Effector memory CD8-positive, alpha-beta T cell (primary cell): ENCODE results near the gene PIP5K1B.

Experiments used
- ATAC-seq: fragments of 150-1000 bp; cut with Tn5 transposase; replicated peaks from 2 replicates; pipeline ENCODE4 v1.10.0; 2021; ENCODE audit warnings: mild to moderate bottlenecking, moderate library complexity
- DNase-seq, 3 experiments: peaks; one replicate each; pipeline ENCODE4 v3.0.0; 2021
- H3K27ac Mint-ChIP-seq, 2 donors: one replicate each; pipeline ENCODE4 v1.8.0; 2022; ENCODE audit warnings: mild to moderate bottlenecking in 2 of 2, mixed read lengths in 2 of 2, moderate library complexity in 2 of 2
- H3K27me3 Mint-ChIP-seq, 2 donors: one replicate each; pipeline ENCODE4 v1.8.0; 2022; ENCODE audit warnings: mixed read lengths in 2 of 2
- H3K36me3 Mint-ChIP-seq: one replicate; pipeline ENCODE4 v1.8.0; 2022; ENCODE audit warnings: mild to moderate bottlenecking, moderate library complexity, mixed read lengths; ENCODE audit not compliant: insufficient read depth
- H3K4me1 Mint-ChIP-seq, 2 donors: one replicate each; pipeline ENCODE4 v1.8.0; 2022; ENCODE audit warnings: low read depth in 2 of 2, mixed read lengths in 2 of 2
- H3K4me3 Mint-ChIP-seq, 2 donors: one replicate each; pipeline ENCODE4 v1.8.0; 2022; ENCODE audit warnings: mild to moderate bottlenecking in 2 of 2, mixed read lengths in 2 of 2, moderate library complexity in 2 of 2
- H3K9me3 Mint-ChIP-seq, 2 donors: one replicate each; pipeline ENCODE4 v1.8.0; 2022; ENCODE audit warnings: mixed read lengths in 2 of 2

PIP5K1B gene

GRCh38 chr9:68750786-68751185 is 45.7 kb downstream of the PIP5K1B start:
- DNase-seq (no peak), ATAC-seq (no peak)
- Mint-ChIP-seq H3K4me1 (no peaks in the 10 kb centered on the region), H3K4me3 (no peak overlapping the region), H3K36me3 (no peaks in the 10 kb centered on the region), H3K27ac (no peak overlapping the region), H3K27me3 (peaks cover 20 to 33% of the 10 kb centered on the region in 2 donors), H3K9me3 (no peaks in the 10 kb centered on the region)

GRCh38 chr9:68751556-68751955 is 46.5 kb downstream of the PIP5K1B start:
- H3K36me3 Mint-ChIP-seq = no peaks in the 10 kb centered on the region
- H3K4me1 Mint-ChIP-seq = no peaks in the 10 kb centered on the region
- H3K27ac Mint-ChIP-seq = no peak overlapping the region
- no peak overlapping the region for H3K4me3 Mint-ChIP-seq
- H3K27me3 Mint-ChIP-seq = peaks cover 18 to 37% of the 10 kb centered on the region in 2 donors
- no peaks in the 10 kb centered on the region for H3K9me3 Mint-ChIP-seq
- ATAC-seq = no peak
- no peak for DNase-seq

- ATAC-seq (no peak), DNase-seq (no peak)
- peaks cover 28 to 53% of the 10 kb centered on the region in 2 donors for H3K27me3 Mint-ChIP-seq
These were observed 50.0 kb downstream of the PIP5K1B start for GRCh38 chr9:68755051-68755450.

GRCh38 chr9:68755752-68756151 is 50.7 kb downstream of the PIP5K1B start:
- no peak overlapping the region for H3K4me3 Mint-ChIP-seq
- peaks cover 28 to 46% of the 10 kb centered on the region in 2 donors for H3K27me3 Mint-ChIP-seq
- no peak for DNase-seq
- no peak for ATAC-seq
- no peak overlapping the region for H3K27ac Mint-ChIP-seq
- peaks cover 0 to 6% of the 10 kb centered on the region in 2 donors for H3K9me3 Mint-ChIP-seq
- H3K4me1 Mint-ChIP-seq = no peaks in the 10 kb centered on the region
- no peaks in the 10 kb centered on the region for H3K36me3 Mint-ChIP-seq

More at GRCh38 chr9:68755051-68755450, 50.0 kb downstream of the PIP5K1B start:
- H3K9me3 Mint-ChIP-seq = peaks cover 0 to 6% of the 10 kb centered on the region in 2 donors
- no peaks in the 10 kb centered on the region for H3K36me3 Mint-ChIP-seq
- no peak overlapping the region for H3K27ac Mint-ChIP-seq
- H3K4me1 Mint-ChIP-seq = no peaks in the 10 kb centered on the region
- H3K4me3 Mint-ChIP-seq = no peak overlapping the region

GRCh38 chr9:68759981-68760673 is 55.1 kb downstream of the PIP5K1B start:
- no peak for DNase-seq
- no peaks in the 10 kb centered on the region for H3K36me3 Mint-ChIP-seq
- peaks cover 0 to 6% of the 10 kb centered on the region in 2 donors for H3K9me3 Mint-ChIP-seq
- no peaks in the 10 kb centered on the region for H3K4me1 Mint-ChIP-seq
- H3K27me3 Mint-ChIP-seq = peaks cover 34 to 38% of the 10 kb centered on the region in 2 donors
- H3K4me3 Mint-ChIP-seq = no peak overlapping the region
- no peak overlapping the region for H3K27ac Mint-ChIP-seq
- no peak for ATAC-seq

- Mint-ChIP-seq H3K9me3 (peaks cover 0 to 6% of the 10 kb centered on the region in 2 donors), H3K27ac (no peak overlapping the region), H3K36me3 (no peaks in the 10 kb centered on the region), H3K27me3 (peaks cover 27 to 31% of the 10 kb centered on the region in 2 donors), H3K4me1 (no peaks in the 10 kb centered on the region), H3K4me3 (no peak overlapping the region)
- DNase-seq (no peak), ATAC-seq (no peak)
These were observed 55.8 kb downstream of the PIP5K1B start for GRCh38 chr9:68760674-68761333.

GRCh38 chr9:68762570-68762969 is 57.5 kb downstream of the PIP5K1B start:
- ATAC-seq (no peak), DNase-seq (no peak)
- Mint-ChIP-seq H3K9me3 (peaks cover 0 to 6% of the 10 kb centered on the region in 2 donors), H3K4me1 (no peaks in the 10 kb centered on the region), H3K4me3 (no peak overlapping the region), H3K27me3 (peaks cover 23 to 31% of the 10 kb centered on the region in 2 donors), H3K27ac (no peak overlapping the region), H3K36me3 (no peaks in the 10 kb centered on the region)

- Mint-ChIP-seq H3K4me3 (no peak overlapping the region), H3K27me3 (peaks cover 23 to 26% of the 10 kb centered on the region in 2 donors), H3K4me1 (no peaks in the 10 kb centered on the region), H3K27ac (no peak overlapping the region), H3K36me3 (no peaks in the 10 kb centered on the region), H3K9me3 (peaks cover 0 to 6% of the 10 kb centered on the region in 2 donors)
- DNase-seq = no peak
- no peak for ATAC-seq
These were observed 58.1 kb downstream of the PIP5K1B start for GRCh38 chr9:68763104-68763503.

GRCh38 chr9:68768619-68769018 is 63.6 kb downstream of the PIP5K1B start:
- Mint-ChIP-seq H3K4me3 (no peak overlapping the region), H3K36me3 (no peaks in the 10 kb centered on the region), H3K27ac (no peak overlapping the region), H3K9me3 (no peaks in the 10 kb centered on the region), H3K27me3 (peaks cover 25 to 27% of the 10 kb centered on the region in 2 donors), H3K4me1 (no peaks in the 10 kb centered on the region)
- DNase-seq (no peak), ATAC-seq (no peak)

- H3K27me3 Mint-ChIP-seq = peaks cover 27 to 28% of the 10 kb centered on the region in 2 donors
- no peak overlapping the region for H3K27ac Mint-ChIP-seq
- no peaks in the 10 kb centered on the region for H3K36me3 Mint-ChIP-seq
- ATAC-seq (no peak), DNase-seq (no peak)
- H3K4me1 Mint-ChIP-seq = no peaks in the 10 kb centered on the region
- no peak overlapping the region for H3K4me3 Mint-ChIP-seq
- no peaks in the 10 kb centered on the region for H3K9me3 Mint-ChIP-seq
These were observed 64.8 kb downstream of the PIP5K1B start for GRCh38 chr9:68769852-68770251.

- Mint-ChIP-seq H3K4me1 (no peaks in the 10 kb centered on the region), H3K27me3 (peaks cover 34% of the 10 kb centered on the region in 2 donors), H3K27ac (no peak overlapping the region), H3K36me3 (no peaks in the 10 kb centered on the region), H3K9me3 (no peaks in the 10 kb centered on the region), H3K4me3 (no peak overlapping the region)
- DNase-seq = no peak
- no peak for ATAC-seq
These were observed 66.3 kb downstream of the PIP5K1B start for GRCh38 chr9:68771376-68771775.

- Mint-ChIP-seq H3K9me3 (no peaks in the 10 kb centered on the region), H3K27ac (no peak overlapping the region), H3K4me3 (no peak overlapping the region), H3K27me3 (peaks cover 19 to 27% of the 10 kb centered on the region in 2 donors), H3K4me1 (no peaks in the 10 kb centered on the region), H3K36me3 (no peaks in the 10 kb centered on the region)
- DNase-seq (no peak), ATAC-seq (no peak)
These were observed 70.1 kb downstream of the PIP5K1B start for GRCh38 chr9:68775003-68775730.

- Mint-ChIP-seq H3K27me3 (peaks cover 15 to 16% of the 10 kb centered on the region in 2 donors), H3K9me3 (no peaks in the 10 kb centered on the region), H3K4me3 (no peak overlapping the region), H3K4me1 (peaks cover 2 to 7% of the 10 kb centered on the region in 2 donors), H3K36me3 (no peaks in the 10 kb centered on the region), H3K27ac (no peak overlapping the region)
- ATAC-seq (no peak), DNase-seq (no peak)
These were observed 72.2 kb downstream of the PIP5K1B start for GRCh38 chr9:68777070-68777763.
